Inflammatory macrophage treated with lipopolysaccharide for 1 hour (primary cell): ENCODE results near the gene KLHL17.

ENCODE experiments used
- DNase-seq, 2 donors: peaks; one replicate each; pipeline ENCODE4 v3.0.0-alpha.2; 2020 to 2022

Gene KLHL17

DNA sequence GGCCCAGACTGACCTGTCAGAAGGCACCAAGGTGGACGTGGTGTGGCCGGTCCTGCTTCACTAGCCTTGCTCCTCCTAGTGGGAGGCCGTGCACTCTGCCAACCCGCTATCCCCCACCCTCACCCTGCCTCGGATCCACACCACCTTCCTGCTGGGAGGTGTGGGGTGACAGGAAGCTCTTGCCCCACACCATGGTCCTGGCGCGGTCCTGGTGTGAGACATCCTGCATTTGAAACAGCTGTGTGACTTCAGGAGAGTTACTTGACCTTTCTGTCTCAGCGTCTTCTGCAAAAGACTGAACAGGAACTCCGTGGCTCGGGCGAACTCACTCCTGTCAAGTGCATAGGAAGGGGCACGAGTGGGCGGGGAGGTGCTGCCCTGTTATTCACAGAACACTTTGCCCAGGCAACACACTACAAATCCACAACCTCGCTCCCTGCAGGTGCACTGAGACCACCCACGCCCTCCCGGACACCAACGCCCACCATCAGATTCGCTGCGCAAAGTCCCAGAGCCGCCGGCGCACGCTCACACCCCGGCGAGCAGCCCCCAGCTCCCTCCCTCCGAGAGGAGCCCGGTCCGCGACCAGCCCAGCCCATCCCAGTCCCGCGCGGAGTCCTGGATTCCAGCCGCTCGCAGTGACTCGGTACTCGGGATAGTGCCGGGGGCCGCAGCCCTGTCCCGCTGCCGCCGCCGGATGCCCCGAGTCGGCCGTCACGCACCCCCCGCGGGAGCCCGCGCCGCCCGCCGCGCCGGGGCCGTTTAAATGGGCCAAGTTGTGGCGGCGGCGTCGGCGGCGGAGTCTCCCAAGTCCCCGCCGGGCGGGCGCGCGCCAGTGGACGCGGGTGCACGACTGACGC, 37.0 kb upstream of the KLHL17 start, which contains the start of gene SAMD11:
TSS of gene SAMD11 (plus strand) at position 793 of the 860 bp plus-strand sequence. CDS start 509 bp downstream, outside the sequence.
- DNase-seq, result peak; percentile 50 to 79

DNA sequence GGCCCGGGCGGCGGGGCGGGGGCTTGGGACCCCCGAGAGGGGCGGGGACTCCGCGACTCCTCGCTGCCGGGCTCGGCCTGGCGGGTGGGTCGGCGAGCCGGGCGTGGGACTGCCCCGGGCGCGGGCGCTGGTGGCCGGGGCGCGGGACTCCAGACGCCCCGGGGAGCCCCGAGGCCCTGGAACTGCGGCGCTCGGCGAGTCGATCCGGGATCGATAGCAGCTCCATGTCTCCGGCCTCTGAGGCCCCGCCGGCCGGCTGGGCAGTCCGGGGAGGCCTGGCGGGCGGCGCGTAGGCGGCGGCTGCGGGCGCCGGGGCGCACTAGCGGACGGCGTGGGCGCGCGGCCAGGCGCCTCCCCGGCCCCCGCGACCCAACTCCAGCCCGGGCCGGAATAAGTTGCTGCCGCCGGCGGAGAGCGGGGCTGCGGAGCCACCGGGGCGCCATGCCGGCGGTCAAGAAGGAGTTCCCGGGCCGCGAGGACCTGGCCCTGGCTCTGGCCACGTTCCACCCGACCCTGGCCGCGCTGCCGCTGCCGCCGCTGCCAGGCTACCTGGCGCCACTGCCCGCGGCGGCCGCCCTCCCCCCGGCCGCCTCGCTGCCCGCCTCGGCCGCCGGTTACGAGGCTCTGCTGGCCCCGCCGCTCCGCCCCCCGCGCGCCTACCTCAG, 36.3 kb upstream of the KLHL17 start:
- DNase-seq, result no peak

DNA sequence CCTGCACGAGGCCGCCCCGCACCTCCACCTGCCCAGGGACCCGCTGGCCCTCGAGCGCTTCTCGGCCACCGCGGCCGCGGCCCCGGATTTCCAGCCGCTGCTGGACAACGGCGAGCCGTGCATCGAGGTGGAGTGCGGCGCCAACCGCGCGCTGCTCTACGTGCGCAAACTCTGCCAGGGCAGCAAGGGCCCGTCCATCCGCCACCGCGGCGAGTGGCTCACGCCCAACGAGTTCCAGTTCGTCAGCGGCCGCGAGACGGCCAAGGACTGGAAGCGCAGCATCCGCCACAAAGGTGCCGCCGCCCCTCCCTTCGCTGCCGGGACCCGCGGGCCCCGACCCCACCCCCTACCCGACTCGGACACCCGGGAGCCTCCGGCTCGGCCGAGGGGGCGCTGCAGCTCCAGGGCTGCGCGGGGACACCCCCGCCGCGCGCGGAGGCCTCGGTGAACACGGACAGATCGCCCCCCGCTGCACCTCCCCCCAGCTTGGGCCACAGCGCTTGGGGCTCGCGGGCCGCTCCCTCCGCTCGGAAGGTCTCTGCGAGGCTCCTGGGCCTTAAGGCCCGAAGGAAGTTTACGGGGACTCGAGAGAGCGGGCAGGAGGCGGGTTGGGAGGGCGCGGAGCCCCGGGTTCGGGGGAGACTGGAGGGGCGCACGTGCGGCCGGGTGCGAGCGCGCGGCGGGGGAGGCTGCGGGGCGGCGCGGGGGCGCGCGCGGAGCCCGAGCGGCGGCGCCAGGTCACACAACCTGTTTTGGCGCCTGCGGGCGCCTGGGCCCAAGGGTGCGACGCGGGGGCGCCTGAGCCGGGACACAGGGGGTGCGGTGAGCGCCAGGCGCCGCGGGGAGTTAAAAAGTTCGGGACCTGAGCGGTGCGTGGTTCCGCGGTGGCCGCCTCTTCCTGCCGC, 35.5 kb upstream of the KLHL17 start:
- DNase-seq, result peak in 1 of 2 donors; percentile 19

DNA sequence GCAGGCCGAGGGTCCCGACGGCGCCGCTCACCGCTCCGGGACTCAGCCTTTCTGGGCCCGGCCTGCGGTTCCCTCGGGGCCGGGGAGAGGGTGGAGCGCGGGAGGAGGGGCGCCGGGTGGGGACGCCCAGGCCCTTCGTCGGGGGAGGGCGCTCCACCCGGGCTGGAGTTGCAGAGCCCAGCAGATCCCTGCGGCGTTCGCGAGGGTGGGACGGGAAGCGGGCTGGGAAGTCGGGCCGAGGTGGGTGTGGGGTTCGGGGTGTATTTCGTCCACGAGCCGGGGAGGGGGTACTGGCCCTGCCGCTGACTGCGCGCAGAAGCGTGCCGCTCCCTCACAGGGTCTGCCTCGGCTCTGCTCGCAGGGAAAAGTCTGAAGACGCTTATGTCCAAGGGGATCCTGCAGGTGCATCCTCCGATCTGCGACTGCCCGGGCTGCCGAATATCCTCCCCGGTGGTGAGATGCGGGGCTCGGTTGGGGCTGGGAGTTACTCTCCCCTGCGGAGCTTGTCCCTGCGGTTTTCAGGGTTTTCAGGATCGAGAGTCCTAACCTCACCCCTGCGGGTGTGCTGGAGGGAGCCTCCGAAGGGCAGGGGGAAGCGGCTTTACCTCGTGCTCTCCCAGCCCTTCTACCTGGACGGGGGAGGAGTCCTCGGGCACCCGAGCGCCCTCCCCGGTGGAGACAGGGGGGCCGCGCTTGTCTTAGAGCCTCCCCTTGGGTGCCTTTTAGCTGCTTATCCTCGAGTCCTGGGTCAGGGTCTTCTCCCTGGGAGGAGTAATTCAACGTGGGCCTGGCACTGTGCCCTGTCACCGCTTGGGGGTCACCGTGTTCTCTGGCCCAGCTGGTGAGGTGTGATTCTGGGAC, 34.6 kb upstream of the KLHL17 start:
- DNase-seq, result no peak

DNA sequence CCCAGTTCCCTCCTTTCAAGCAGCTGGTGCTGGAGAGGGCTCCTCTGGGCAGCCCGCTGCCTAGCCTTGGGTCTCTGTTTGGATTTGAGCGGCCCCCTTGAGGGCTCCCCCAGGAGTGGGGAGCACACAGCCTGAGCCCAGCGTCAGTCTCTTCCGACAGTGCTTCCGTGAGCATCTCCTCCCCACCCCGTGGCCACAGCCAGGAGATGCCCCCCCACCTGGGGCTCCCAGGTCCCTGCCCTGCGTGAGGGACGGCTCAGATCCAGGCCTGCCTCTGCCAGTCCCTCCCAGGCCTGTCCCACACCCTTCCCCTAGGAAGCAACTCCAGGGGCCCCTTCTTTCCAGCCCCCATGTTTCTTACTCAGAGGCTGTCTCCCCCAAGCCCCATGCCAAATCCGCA, 33.1 kb upstream of the KLHL17 start:
- no peak for DNase-seq

DNA sequence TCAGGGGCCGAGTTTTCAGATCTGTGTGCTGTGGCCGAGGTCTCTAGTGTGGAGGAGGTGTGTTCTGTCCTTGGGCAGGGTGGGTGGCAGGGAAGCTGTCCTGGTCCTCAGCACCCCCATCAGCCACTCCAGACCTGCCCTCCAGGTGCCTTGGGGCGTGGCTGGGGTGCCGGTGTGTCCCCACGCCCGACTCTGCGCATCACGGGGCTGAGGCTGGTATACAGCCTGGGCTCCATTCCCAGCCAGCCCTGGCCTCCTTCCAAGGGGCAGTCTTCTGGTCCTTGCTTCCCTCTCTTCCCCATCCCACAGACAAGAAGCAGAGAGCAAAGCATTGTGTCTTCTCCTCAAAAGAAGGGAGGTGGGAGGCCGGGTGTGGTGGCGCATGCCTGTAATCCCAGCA, 32.6 kb upstream of the KLHL17 start:
- DNase-seq, result no peak

DNA sequence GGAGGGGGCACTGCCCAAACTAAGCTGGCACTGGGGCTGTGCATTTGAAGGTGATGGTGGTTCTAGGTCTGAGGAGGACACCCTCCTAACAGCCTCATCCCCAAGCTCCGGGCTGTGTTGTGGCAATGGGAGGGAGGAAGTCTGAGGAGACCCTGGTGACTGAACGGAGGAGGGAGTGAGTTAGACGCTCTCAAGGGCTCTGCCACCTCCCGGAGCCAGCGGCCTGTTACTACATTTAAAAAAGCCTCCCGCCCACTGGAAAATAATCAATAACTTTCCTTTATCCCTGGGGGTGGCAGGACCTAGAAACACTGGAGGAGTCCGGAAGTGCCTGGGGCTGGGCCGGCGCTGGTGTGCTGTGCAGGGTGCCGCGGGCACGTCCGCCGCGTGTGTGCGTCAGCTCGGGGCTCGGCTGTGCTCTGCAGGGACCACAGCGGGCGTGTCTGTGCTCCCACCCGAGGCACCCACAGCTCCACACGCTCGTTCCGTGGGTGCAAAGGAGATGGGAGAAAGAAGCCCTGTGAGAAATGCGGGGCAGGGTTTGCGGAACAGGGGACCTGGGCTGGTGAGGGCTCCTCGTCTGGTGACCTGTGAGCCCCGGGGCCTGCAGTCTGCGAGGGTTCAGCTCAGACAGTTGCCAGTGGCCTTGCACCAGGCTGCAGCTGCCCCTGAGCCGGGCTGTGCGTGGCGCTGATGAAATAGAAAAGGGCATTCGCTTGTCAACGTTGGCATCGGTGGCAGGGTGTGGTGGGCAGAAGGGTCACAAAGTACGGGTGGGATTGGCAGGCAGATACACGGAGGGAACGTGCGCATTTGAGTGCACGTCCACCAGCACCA, 31.3 kb upstream of the KLHL17 start:
- DNase-seq, result no peak

DNA sequence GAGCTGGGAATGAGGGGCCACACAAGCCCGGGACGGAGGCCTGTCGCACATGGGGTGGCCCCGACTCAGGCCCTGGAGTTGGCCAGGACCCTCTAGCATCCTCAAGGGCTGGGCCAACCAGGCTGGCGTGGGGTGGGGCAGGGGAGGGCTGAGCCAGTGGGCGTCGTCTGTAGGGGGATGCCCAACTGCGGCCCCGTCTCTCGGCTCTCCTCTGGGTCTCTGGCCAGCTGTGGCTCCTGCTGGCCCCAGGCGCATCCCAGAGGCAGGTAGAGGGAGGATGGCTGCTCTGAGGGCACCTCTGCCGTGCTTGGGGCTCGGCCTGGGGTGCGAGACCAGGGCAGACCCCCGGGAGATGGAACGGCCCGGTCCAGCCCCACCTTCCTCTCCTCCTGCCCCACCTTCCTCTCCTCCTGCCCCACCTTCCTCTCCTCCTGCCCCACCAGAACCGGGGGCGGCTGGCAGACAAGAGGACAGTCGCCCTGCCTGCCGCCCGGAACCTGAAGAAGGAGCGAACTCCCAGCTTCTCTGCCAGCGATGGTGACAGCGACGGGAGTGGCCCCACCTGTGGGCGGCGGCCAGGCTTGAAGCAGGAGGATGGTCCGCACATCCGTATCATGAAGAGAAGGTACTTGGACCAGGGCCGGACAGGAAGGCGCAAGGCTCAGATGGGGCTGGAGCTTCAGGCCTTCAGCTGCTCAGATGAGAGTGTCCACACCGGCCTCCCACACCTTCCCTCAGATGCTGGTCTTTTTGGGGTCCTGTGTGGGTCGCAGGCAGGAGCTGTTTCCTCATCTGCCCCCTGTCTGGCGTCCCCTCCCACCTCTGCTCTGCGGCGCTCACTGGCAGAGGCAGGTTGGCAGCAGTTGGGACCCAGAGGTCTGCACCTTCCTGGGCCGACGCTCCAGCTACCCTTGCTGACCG, 30.4 kb upstream of the KLHL17 start:
- DNase-seq, result no peak

DNA sequence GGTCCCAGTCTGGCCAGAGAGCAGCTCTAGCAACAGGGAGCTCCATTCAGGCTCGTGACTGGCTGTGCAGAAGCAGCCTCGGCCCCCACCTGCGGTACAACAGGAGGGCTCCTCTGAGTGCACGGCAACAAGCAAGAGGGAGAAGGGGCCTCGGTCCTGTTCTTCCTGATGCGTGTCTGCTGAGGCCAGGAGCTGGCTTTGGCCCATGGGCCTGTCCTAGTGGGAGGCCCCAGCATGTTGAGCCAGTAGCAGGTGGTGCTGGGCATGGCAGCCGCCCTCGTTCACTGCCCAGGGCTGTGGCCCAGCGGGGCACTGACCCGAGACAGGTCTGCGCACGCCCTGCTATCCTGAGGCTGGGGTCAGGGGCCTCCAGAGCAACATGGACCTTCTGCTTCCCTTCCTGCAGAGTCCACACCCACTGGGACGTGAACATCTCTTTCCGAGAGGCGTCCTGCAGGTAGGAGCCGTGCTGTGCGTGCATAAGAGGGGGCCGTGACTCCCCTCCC, 29.7 kb upstream of the KLHL17 start:
- DNase-seq, result no peak

DNA sequence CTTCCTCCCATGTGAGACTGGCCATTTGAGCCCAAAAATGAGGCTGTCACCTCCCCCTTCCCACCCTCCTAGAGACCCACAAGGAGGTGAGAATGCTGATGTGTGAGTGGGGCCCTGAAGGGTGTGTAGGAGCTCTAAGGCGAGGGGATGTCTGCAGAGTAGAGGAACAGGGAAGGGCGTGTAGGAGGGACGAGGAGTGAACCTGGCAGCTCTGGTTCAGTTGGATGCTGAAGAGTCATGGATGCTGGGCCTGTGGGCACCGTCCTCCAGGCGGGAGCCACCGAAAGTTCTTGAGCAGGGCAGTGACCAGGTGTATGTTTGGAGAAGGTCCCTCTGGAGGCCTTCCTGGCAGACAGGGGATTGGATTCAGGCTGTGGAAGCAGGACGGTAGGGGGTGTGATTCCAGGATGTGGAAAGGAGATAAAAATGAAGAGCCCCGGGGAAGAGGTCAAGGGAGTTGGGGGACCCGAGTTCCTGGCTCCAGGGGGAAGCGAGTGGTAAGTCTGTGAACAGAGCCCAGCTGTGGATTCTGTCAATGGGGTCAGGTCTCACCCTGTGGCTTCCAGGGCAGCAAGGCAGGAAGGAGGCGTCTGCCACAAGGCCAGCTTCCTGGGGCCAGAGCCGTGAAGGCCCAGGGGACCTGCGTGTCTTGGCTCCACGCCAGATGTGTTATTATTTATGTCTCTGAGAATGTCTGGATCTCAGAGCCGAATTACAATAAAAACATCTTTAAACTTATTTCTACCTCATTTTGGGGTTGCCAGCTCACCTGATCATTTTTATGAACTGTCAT, 28.8 kb upstream of the KLHL17 start:
- no peak for DNase-seq

DNA sequence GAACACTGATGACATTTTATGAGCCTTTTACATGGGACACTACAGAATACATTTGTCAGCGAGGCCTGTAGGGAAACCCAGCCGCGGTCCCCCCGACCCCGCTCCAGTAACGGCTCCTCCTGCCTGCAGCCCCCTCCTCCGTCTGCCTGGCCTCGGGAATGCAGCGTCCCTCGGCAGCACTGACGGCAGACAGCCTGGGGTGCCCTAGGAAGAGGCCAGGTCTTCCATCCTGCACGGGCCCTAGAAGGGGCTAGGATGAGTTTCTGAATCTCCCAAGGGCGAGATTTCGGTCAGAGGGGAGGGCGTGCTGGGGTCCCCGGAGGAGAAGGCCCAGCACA, 28.2 kb upstream of the KLHL17 start:
- no peak for DNase-seq

DNA sequence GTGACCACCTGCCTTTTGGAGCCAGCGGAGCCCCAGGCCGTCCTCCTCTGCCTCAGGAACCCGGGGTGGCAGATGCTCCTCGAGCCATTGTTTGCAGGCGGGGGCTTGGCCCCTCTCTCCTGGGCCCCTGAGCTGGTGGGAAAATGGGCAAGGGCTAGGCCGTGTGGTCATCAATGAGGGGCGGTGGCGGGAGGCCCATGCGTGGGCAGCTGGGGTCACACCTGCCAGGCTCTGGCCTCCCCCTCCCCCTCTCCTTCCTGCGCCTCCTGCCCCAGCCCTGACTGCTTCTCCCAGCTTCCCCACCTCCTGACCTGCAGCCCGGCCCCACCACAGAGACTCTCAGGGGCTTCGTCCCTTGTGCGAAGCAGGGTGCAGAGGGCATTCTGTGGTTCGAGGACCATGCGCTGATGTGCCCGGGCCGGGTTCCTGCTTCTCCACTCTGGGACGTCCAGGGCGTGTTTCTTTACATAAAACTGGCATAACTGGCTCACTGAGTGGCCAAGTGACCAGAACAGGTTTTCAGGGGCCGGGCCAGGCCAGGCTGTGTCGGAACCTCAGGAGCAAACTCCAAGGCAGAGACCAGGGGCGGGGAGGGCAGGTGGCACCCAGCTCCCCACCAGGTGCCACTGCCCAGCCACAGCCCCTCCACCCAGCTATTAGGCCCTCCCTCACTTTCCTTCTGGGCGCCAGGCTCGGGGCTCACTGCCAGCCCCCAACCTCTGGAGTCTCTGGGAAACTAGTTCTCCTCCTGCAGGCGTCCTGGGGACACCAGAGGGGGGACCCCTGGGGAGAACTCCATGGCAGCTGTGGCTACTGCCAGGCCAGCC, 27.4 kb upstream of the KLHL17 start:
- DNase-seq, result no peak

DNA sequence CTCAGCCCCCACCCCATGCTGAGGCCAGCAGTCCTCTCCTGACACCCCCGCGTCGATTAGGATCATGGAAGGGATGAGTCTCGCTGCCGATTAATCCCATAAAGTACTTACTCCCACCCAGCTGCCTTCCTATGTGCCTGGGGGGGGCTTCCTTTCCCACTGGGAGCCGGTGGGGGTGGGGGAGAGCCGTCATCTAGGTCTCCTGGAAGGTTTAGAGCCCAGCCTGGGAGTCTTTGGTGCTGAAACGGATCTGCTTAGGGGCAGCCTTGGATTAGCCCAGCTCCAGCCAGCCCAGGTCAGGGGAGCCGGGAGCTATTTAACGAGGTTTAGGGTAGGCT, 26.8 kb upstream of the KLHL17 start:
- no peak for DNase-seq

DNA sequence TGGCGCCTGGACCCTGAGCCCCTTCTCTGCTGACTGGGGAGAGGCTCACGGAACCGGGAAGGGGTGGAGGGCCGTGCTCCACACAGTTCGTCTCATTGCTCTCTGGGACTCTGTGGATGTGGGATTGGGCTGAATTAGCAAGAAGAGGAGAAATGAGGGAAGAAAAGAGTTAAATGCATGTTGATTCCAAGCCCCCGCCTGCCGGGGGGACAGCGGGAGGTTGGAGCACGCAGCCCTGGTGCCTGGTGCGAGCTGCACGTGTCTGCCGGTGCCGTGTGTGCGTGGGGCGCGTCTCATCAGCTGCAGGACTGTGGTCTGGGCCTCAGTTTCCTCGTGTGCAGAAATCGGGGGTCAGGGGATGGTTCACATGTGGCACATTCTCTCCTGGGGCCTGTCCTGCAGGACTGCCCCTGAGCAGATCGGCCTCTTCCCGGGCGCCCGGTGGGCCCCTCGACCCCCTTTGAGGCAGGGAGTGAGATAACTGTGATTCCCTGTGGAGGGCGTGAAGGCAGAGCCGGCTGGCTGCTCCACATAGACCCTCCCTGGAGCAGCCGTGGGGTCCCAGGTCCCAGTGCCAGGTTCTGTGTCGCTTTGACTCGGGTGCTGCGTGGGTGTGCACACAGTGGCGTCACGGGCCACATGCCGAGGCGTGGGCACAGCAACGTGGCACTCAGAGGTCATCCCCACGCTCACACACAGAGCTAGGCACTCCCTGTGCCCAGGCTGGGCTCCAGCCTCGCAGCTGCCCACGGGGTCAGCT, 25.2 kb upstream of the KLHL17 start:
- DNase-seq, result peak in 1 of 2 donors; percentile 9

DNA sequence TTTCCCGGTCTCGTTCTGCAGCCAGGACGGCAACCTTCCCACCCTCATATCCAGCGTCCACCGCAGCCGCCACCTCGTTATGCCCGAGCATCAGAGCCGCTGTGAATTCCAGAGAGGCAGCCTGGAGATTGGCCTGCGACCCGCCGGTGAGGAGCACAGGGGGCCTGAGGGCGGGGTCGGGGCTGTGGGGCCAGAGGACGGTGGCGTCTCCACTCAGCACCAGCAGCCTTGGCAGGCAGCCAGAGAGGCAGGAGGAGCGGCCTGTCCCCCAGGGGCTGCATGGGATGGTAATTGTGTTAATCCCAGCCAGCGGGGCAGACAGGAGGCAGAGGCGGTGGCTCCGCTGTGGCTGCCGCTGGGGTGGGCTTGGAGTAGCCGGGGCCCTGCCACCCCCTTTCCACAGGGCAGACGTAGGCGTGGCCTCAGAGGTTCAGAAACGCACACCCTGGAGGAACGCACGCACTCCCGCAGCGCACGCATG, 24.6 kb upstream of the KLHL17 start:
- DNase-seq, result no peak

DNA sequence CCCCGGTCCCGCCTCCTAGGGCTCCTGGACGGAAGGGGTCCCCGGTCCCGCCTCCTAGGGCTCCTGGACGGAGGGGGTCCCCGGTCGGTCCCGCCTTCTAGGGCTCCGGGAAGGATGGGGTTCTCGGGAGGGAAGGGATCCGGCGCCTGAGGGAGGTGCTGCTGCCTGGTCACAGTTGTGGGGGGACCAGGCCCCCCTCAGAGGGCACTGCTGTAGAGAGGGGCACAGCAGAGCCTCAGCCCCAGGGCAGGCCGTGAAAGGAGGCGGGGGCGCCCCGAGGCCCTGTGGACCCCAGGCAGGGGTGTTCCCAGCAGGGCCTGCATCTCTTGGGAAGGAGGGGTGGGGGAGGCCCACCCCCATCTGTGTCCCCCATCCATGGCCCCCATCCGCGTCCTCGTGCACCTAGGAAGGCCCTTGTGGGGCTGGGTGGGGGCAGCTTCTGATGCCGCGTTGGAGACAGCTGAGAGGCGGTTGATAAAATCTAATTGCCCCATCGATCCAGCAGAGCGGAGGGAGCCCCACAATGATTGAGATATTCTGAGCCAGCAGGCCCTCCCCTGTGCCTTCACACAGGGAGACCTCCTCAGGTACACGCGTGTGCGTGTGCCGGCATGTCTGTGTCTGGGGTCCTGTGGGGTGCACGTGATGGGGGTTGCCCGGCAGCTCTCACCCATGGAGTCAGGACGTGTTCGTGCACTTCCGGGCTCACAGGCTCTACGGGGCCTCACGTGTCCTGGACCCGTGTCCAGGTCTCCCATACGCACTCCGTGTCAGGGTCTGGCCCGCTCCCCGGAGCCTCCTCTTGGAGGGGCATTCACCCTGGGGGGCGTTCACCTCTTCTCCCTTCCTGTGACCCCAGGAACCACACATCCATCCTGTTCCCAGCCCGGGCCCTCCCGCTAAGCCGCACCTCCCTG, 23.8 kb upstream of the KLHL17 start:
- no peak for DNase-seq
